GM13976 (cell line): ENCODE results near the gene TMEM164.

ENCODE experiments used
- DNase-seq: peaks from one replicate; pipeline ENCODE4 v3.0.0; 2012; ENCODE audit warnings: low spot score
- in situ Hi-C: fragments of 300-500 bp; cut with MboI; formaldehyde crosslinking; loops from one replicate; pipeline ENCODE4 v1.12.0; 2022; ENCODE audit warnings: low sequenced_read_pairs, mixed read lengths, inconsistent platforms; ENCODE audit not compliant: unreplicated experiment
- TF ChIP-seq, protein P1 (sequence below): IDR thresholded peaks from 2 replicates; pipeline ENCODE4 v1.5.1; 2012; ENCODE audit warnings: borderline replicate concordance, mild to moderate bottlenecking; ENCODE audit not compliant: insufficient read depth; ENCODE audit errors: extremely low read depth, missing control alignments, control extremely low read depth

Gene TMEM164

DNA sequence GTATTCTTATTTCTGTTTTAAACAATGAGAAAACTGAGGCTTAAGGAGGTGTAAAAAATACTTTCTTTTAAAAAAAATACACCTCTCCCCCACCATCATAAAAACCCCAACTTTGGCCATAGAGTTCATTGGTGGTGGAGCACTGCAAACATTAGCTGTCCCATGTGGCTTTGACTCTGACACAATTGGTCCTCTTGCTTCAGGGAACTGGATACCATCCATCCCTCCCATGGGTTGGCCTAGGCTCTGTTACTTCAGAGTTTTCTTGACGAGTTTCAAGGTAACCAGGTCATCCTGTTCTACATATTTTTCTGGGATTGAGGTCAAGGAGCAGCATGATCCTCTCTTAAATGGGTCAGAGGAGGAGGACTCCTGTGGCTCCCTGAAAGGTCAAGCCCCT, 50.5 kb downstream of the TMEM164 start:
- no peak for DNase-seq
- TF ChIP-seq, protein P1, sequence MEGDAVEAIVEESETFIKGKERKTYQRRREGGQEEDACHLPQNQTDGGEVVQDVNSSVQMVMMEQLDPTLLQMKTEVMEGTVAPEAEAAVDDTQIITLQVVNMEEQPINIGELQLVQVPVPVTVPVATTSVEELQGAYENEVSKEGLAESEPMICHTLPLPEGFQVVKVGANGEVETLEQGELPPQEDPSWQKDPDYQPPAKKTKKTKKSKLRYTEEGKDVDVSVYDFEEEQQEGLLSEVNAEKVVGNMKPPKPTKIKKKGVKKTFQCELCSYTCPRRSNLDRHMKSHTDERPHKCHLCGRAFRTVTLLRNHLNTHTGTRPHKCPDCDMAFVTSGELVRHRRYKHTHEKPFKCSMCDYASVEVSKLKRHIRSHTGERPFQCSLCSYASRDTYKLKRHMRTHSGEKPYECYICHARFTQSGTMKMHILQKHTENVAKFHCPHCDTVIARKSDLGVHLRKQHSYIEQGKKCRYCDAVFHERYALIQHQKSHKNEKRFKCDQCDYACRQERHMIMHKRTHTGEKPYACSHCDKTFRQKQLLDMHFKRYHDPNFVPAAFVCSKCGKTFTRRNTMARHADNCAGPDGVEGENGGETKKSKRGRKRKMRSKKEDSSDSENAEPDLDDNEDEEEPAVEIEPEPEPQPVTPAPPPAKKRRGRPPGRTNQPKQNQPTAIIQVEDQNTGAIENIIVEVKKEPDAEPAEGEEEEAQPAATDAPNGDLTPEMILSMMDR = no peak
- in situ Hi-C loops = no loop called here

DNA sequence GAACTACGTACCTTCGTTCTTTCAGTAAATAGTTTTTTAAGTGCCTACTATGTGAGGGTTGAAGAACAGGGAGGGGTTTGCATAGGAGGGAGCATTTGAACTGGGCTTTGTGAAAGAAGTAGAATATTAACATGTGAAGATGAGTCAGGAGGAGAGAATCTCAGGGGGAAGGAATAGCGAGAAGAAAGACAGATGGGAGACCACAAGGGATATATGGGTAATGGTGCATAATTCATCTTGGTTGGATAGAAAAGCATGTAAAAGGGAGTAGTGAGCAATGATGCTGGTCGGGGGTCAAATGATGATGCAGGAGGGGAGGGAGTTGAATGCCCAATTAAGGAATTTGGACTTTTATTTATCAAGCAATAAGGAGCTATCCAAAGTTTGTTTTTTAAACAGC, 52.7 kb downstream of the TMEM164 start:
- DNase-seq = no peak
- in situ Hi-C loops = no loop called here
- TF ChIP-seq, protein P1 = no peak

DNA sequence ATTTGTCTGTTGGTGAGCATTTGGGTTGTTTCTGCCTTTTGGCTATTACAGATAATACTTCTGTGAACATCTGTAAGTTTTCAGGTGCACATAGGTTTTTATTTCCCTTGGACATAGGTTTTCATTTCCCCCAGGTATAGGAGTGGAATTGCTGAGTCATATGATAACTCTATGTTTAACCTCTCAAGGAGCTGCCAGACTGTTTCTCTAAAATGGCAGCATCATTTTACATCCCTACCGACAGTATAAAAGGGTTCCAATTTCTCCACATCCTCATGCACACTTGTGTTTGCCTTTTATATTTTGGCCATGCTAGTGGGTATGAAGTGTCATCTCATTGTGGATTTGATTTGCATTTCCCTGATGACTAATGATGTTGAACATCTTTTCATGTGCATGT, 53.5 kb downstream of the TMEM164 start:
- no peak for DNase-seq
- TF ChIP-seq, protein P1 = no peak
- in situ Hi-C loops = no loop called here

DNA sequence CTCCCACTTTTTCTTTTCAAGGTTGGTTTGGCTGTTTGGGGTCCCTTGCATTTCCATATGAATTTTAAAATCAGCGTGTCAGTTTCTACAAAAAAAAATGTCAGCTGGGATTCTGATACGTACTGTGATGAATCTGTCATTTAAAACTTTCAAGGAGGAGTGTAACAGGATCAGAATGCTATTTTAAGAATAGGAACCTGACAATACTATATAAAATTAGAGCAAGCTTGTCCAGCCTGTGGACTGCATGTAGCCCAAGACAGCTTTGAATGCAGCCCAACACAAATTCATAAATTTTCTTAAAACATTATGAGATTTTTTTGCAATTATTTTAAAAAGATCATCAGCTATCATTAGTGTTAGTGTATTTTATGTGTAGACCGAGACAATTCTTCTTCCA, 56.5 kb downstream of the TMEM164 start:
- TF ChIP-seq, protein P1 = no peak
- DNase-seq = no peak
- in situ Hi-C loops = no loop called here

DNA sequence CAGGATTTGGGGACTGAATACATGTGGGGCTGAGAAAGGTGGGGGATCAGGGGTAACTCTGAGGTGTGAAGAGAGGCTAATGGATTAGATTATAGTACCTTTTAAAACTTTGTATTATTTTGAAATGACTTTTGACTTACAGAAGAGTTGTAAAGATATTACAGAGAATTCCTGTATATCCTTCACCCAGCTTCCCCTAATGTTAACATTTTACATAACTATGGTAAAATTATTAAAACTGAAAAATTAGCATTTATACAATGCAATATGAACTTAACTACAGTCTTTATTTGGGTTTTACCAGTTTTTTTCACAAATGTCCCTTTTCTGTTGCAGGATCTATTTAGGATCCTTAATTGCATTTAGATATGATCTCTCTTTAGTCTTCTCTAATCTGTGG, 57.4 kb downstream of the TMEM164 start:
- no peak for DNase-seq
- in situ Hi-C loops = no loop called here
- TF ChIP-seq, protein P1 = no peak

DNA sequence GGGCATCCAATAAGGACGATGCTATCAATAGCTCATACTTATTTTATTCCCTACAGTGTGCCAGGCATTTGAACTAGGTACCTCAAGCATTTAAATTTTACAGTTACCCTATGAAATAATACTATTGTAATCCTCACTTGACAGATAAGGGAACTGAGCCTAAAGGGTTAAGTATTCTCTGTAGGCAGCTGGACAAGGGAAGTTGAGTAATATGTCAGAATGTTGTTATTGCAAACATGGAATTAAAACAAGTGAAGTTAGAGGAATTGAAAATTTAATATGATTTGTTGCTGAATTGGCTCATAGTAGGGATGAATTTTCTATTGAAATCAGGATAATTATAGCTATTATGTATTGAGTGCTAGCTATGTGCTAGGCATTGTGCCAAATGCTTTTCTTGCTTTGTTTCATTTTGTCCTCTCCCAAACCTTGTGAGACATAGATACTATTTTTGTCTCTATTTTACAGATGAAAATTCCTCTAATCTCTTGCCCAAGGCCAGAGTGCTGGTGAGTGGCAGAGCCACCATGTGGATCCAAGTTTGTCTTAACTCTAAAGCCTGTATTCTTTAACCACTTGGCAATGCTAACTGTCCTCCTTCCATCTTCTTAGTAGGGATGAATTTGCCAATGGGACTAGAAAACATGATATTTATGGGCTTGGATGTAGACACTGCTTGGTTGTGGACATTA, 58.1 kb downstream of the TMEM164 start:
- TF ChIP-seq, protein P1 = no peak
- in situ Hi-C loops = no loop called here
- DNase-seq = no peak
